IMR-90 (cell line): ENCODE measurements around the gene ADISSP. TPM values are rescaled to one million over a fixed set of nuclear protein-coding genes. Genes with fewer than 3 reads are reported as not detected.

ENCODE experiments used
- ATAC-seq: fragments of 200-7000 bp; cut with Tn5 transposase; 2 replicates; pipeline ENCODE4 v1.9.1; 2020; ENCODE audit warnings: low read depth, mild to moderate bottlenecking, moderate library complexity
- BruUV-seq: library from RNA; stranded (reverse); fragments of 400-500 nt; replicated peaks from 2 replicates; lab custom pipeline; 2021; lab: Mats Ljungman, UMichigan
- CTCF ChIA-PET: fragments of 300-600 bp; formaldehyde crosslinking; extraction: SDS; loops from one replicate; lab custom pipeline; 2021; ENCODE audit warnings: antibody characterized with exemption; lab: Yijun Ruan, JAX
- POLR2A ChIA-PET: fragments of 300-600 bp; sonication (Branson Sonifier 250); formaldehyde crosslinking; loops from one replicate; lab custom pipeline; 2022; ENCODE audit warnings: antibody characterized with exemption; ENCODE audit not compliant: unreplicated experiment; lab: Charles Lee
- DNase-seq: peaks from one replicate; pipeline ENCODE4 v3.0.0; 2013
- H2AFZ ChIP-seq: replicated peaks from 2 replicates; pipeline ENCODE3; 2013; ENCODE audit warnings: low read length, mild to moderate bottlenecking; ENCODE audit not compliant: poor library complexity
- H2AK5ac ChIP-seq: 2 replicates; pipeline ENCODE4 v1.6.1; 2013; ENCODE audit warnings: low read depth, low read length, inconsistent platforms
- H2AK9ac ChIP-seq: replicated peaks from 2 replicates; pipeline ENCODE3; 2013; ENCODE audit warnings: mild to moderate bottlenecking, low read depth, low read length, moderate library complexity; ENCODE audit not compliant: poor library complexity
- H2BK120ac ChIP-seq: 2 replicates; pipeline ENCODE4 v1.6.1; 2013; ENCODE audit warnings: low read depth, low read length, inconsistent platforms
- H2BK15ac ChIP-seq: 3 replicates; pipeline ENCODE4 v1.6.1; 2013; ENCODE audit warnings: low read depth, low read length, inconsistent platforms
- H2BK20ac ChIP-seq: 2 replicates; pipeline ENCODE4 v1.6.1; 2013; ENCODE audit warnings: low read depth, mild to moderate bottlenecking, inconsistent platforms, low read length, moderate library complexity
- H2BK5ac ChIP-seq: 2 replicates; pipeline ENCODE4 v1.6.1; 2013; ENCODE audit warnings: mild to moderate bottlenecking, low read depth, low read length, inconsistent platforms; ENCODE audit not compliant: poor library complexity, severe bottlenecking
- H3K14ac ChIP-seq: replicated peaks from 2 replicates; pipeline ENCODE4 v1.6.1; 2013; ENCODE audit warnings: low read depth, low read length, inconsistent platforms
- H3K18ac ChIP-seq: 2 replicates; pipeline ENCODE4 v1.6.1; 2013; ENCODE audit warnings: low read depth, low read length, control low read depth
- H3K23ac ChIP-seq: 2 replicates; pipeline ENCODE4 v1.6.1; 2013; ENCODE audit warnings: low read depth, low read length, inconsistent platforms
- H3K27ac ChIP-seq: 2 replicates; pipeline ENCODE4 v1.5.1; 2013; ENCODE audit warnings: mild to moderate bottlenecking, control low read depth, low read length; ENCODE audit not compliant: insufficient read depth
- H3K27me3 ChIP-seq: 2 replicates; pipeline ENCODE4 v1.6.1; 2013; ENCODE audit warnings: low read length; ENCODE audit not compliant: control insufficient read depth, insufficient read depth
- H3K36me3 ChIP-seq: 2 replicates; pipeline ENCODE4 v1.6.1; 2013; ENCODE audit warnings: low read length, mixed read lengths; ENCODE audit not compliant: control insufficient read depth, insufficient read depth
- H3K4ac ChIP-seq: 2 replicates; pipeline ENCODE4 v1.6.1; 2013; ENCODE audit warnings: low read depth, low read length, inconsistent platforms
- H3K4me1 ChIP-seq: 2 replicates; pipeline ENCODE4 v1.6.1; 2013; ENCODE audit warnings: low read length, mixed read lengths; ENCODE audit not compliant: control insufficient read depth, insufficient read depth
- H3K4me2 ChIP-seq: 2 replicates; pipeline ENCODE4 v1.6.1; 2013; ENCODE audit warnings: low read depth, mild to moderate bottlenecking, control low read depth, low read length, moderate library complexity
- H3K4me3 ChIP-seq: 2 replicates; pipeline ENCODE4 v1.5.1; 2013; ENCODE audit warnings: low read depth, mild to moderate bottlenecking, control low read depth, low read length, moderate library complexity; ENCODE audit not compliant: insufficient read depth
- H3K56ac ChIP-seq: 2 replicates; pipeline ENCODE4 v1.6.1; 2013; ENCODE audit warnings: low read length, inconsistent platforms; ENCODE audit not compliant: insufficient read depth; ENCODE audit errors: extremely low read depth
- H3K79me1 ChIP-seq, 2 experiments: 2 replicates each; pipeline ENCODE4 v1.6.1; 2013; ENCODE audit warnings: low read length in 2 of 2, inconsistent platforms in 1 of 2, low read depth in 1 of 2
- H3K9ac ChIP-seq: 2 replicates; pipeline ENCODE4 v1.6.1; 2013; ENCODE audit warnings: low read depth, low read length, control low read depth
- H3K9me1 ChIP-seq: 2 replicates; pipeline ENCODE4 v1.6.1; 2013; ENCODE audit warnings: low read length, inconsistent platforms; ENCODE audit not compliant: insufficient read depth
- H3K9me3 ChIP-seq: 2 replicates; pipeline ENCODE4 v1.6.1; 2013; ENCODE audit warnings: low read length; ENCODE audit not compliant: control insufficient read depth, insufficient read depth
- H4K20me1 ChIP-seq: 2 replicates; pipeline ENCODE4 v1.6.1; 2013; ENCODE audit warnings: low read length, inconsistent platforms; ENCODE audit not compliant: insufficient read depth
- H4K5ac ChIP-seq: 2 replicates; pipeline ENCODE4 v1.6.1; 2013; ENCODE audit warnings: mild to moderate bottlenecking, low read depth, low read length, control low read depth
- H4K8ac ChIP-seq, 2 experiments: 2 replicates each; pipeline ENCODE4 v1.6.1; 2013; ENCODE audit warnings: low read depth in 2 of 2, low read length in 2 of 2, control low read depth in 1 of 2, inconsistent platforms in 1 of 2
- H4K91ac ChIP-seq: 2 replicates; pipeline ENCODE4 v1.6.1; 2013; ENCODE audit warnings: low read depth, low read length, inconsistent platforms; ENCODE audit not compliant: insufficient read depth
- CHD1 ChIP-seq: IDR thresholded peaks from 2 replicates; pipeline ENCODE4 v1.6.1; 2012; ENCODE audit warnings: low read depth, low read length, improper control_type of control experiment
- FOS ChIP-seq: fragments of 150-350 bp; IDR thresholded peaks from 2 replicates; pipeline ENCODE4 v1.6.1; 2016; ENCODE audit warnings: low read depth, low read length
- MAFK ChIP-seq: IDR thresholded peaks from 2 replicates; pipeline ENCODE4 v1.6.1; 2012; ENCODE audit warnings: low read depth, low read length, improper control_type of control experiment
- MXI1 ChIP-seq: IDR thresholded peaks from 2 replicates; pipeline ENCODE4 v1.6.1; 2012; ENCODE audit warnings: low read depth, mild to moderate bottlenecking, low read length, moderate library complexity, borderline replicate concordance
- NFE2L2 ChIP-seq: fragments of 150-350 bp; IDR thresholded peaks from 2 replicates; pipeline ENCODE4 v1.6.1; 2016; ENCODE audit warnings: low read depth, mild to moderate bottlenecking, low read length
- POLR2A ChIP-seq: IDR thresholded peaks from 2 replicates; pipeline ENCODE4 v1.6.1; 2012; ENCODE audit warnings: mild to moderate bottlenecking, low read depth, low read length
- RAD21 ChIP-seq: IDR thresholded peaks from 2 replicates; pipeline ENCODE4 v1.6.1; 2012; ENCODE audit warnings: low read length, improper control_type of control experiment
- RFX5 ChIP-seq: IDR thresholded peaks from 2 replicates; pipeline ENCODE4 v1.8.0; 2012; ENCODE audit warnings: low read depth, mild to moderate bottlenecking, low read length, moderate library complexity
- SMC3 ChIP-seq: fragments of 150-350 bp; IDR thresholded peaks from 2 replicates; pipeline ENCODE4 v1.6.1; 2016; ENCODE audit warnings: low read depth, mild to moderate bottlenecking, antibody characterized with exemption, low read length, moderate library complexity
- WGBS, 2 experiments: methylation state at CpG; one replicate each; pipeline versions ENCODE4 v1.1.5 to v1.1.7; 2013; ENCODE audit warnings: missing lambda C conversion rate in 2 of 2; ENCODE audit not compliant: insufficient read length in 1 of 2; ENCODE audit errors: extremely low coverage in 2 of 2; 5-methylcytosine and 5-hydroxymethylcytosine counted together
- dilution Hi-C: fragments of 300-500 bp; cut with HindIII; formaldehyde crosslinking; loops from one replicate; pipeline ENCODE4 v1.14.3; 2018; ENCODE audit warnings: low sequenced_read_pairs; ENCODE audit not compliant: unreplicated experiment
- in situ Hi-C: fragments of 300-500 bp; cut with MboI; formaldehyde crosslinking; loops from 3 replicates; pipeline ENCODE4 v1.14.3; 2019; ENCODE audit warnings: low sequenced_read_pairs, inconsistent platforms, mixed read lengths
- intact Hi-C: fragments of 100-400 bp; cut with micrococcal nuclease; formaldehyde crosslinking; loops from 2 replicates; pipeline ENCODE4 v1.10.0; 2022
- polyA plus RNA-seq, 3 experiments: library from polyadenylated mRNA; depleted of rRNA; stranded (reverse); fragments of >200 nt; gene quantifications; 2 replicates each; pipeline ENCODE4 v1.2.3, GENCODE V29; 2012; ENCODE audit warnings: low replicate concordance in 1 of 3
- total RNA-seq: library from RNA; depleted of rRNA; stranded (reverse); fragments of >200 nt; gene quantifications from 2 replicates; pipeline ENCODE4 v1.2.3, GENCODE V29; 2012
- TF ChIP-seq, protein P1 (sequence below): conservative IDR thresholded peaks from 2 replicates; pipeline ENCODE4 v1.5.1; 2012; ENCODE audit warnings: mild to moderate bottlenecking, low read depth, low read length, improper control_type of control experiment

The ADISSP gene
- total and polyA plus RNA-seq, 2 of the 4 experiments (the other 2 are of a cell fraction) = 31.9 to 58.2 TPM

DNA sequence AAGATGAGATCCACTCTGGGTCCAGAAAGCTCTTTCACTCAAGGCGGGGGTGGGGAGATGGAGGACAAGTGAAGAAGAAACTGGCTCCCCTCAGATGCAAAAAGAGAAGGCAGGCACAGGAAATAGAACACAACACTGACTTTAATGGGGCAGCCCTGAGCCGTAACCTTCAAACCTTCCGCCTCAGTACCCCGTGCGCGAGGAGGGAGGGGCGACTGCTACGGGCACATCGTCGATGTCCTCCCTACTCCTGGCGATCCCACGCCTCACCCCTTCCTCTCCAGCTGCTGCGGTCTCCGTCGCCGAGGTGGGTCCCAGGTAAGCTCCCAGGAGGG, 9.8 kb upstream of the ADISSP start (continued):
- TF ChIP-seq, protein P1, sequence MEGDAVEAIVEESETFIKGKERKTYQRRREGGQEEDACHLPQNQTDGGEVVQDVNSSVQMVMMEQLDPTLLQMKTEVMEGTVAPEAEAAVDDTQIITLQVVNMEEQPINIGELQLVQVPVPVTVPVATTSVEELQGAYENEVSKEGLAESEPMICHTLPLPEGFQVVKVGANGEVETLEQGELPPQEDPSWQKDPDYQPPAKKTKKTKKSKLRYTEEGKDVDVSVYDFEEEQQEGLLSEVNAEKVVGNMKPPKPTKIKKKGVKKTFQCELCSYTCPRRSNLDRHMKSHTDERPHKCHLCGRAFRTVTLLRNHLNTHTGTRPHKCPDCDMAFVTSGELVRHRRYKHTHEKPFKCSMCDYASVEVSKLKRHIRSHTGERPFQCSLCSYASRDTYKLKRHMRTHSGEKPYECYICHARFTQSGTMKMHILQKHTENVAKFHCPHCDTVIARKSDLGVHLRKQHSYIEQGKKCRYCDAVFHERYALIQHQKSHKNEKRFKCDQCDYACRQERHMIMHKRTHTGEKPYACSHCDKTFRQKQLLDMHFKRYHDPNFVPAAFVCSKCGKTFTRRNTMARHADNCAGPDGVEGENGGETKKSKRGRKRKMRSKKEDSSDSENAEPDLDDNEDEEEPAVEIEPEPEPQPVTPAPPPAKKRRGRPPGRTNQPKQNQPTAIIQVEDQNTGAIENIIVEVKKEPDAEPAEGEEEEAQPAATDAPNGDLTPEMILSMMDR = no peak
- TF ChIP-seq FOS (no peak), RAD21 (no peak), RFX5 (no peak)

DNA sequence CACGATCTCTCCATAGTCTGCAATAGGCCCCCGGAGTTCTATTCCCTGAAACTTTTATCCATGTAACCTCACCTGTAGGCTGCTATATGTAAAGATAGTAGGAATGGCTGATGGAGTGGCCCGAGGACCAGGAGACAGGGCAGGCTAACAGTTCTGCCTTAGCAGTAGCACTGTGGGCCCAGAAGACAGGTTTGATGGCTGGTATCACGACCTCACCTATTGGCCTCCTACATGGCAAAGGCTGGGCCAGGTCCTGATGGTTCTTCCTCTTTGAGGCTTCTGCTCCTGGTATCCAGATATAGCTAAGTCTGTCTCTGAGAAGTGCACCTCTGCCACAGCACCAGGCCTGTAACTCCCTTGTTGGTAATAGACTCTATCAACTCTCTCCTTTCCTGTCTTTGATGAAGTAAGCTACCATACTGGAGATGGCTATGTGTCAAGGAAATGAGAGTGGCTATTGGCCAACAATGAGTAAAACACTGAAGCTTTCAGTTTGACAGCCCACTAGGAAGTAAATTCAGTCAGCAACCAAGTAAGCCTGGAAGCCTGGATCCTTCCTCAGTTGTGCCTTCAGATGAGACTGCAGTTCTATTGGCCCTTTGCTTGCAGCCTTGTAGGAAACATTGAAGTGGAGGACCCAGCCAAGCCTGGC, 8.0 kb upstream of the ADISSP start:
- intact Hi-C loops = no loop called here
- Histone ChIP-seq H2BK15ac (no peak overlapping the region), H2BK120ac (no peak overlapping the region), H2BK20ac (no peak overlapping the region), H3K18ac (no peak overlapping the region), H3K4me3 (no peak overlapping the region), H2BK5ac (no peak overlapping the region), H4K8ac (no peak overlapping the region), H2AK9ac (no peak overlapping the region), H3K4ac (no peak overlapping the region), H3K4me1 (peaks cover 4% of the 10 kb centered on the region; the same call in 1 of the 2 replicates), H3K27ac (no peak overlapping the region), H3K27me3 (peaks cover 9% of the 10 kb centered on the region; the same call in 1 of the 2 replicates), H3K36me3 (no peaks in the 10 kb centered on the region), H3K4me2 (no peak overlapping the region), H3K79me1 (no peaks in the 10 kb centered on the region), H4K20me1 (no peaks in the 10 kb centered on the region), H3K56ac (no peak overlapping the region), H4K91ac (no peak overlapping the region), H4K5ac (no peak overlapping the region), H3K14ac (no peak overlapping the region), H2AFZ (no peak overlapping the region), H3K9me3 (no peaks in the 10 kb centered on the region), H3K23ac (no peak overlapping the region), H3K9ac (no peak overlapping the region), H3K9me1 (peaks cover 7% of the 10 kb centered on the region; the same call in 1 of the 2 replicates), H2AK5ac (no peak overlapping the region)
- in situ Hi-C loops = no loop called here
- ATAC-seq (no peak), DNase-seq (no peak)
- TF ChIP-seq MXI1 (no peak), SMC3 (no peak), MAFK (no peak), POLR2A (no peak), NFE2L2 (no peak), CHD1 (no peak)
- dilution Hi-C loops = no loop called here
- WGBS, 2 experiments = 43% methylated on average over 1 of the region's 4 CpGs; no CpG with 5 or more reads in 1 of the 2 experiments
- no TSS peak for BruUV-seq
- ChIA-PET CTCF (no interaction called here), POLR2A (no interaction called here)
